ENCODE measurements around the gene ALDH3B2. TPM values are rescaled to one million over a fixed set of nuclear protein-coding genes. Genes with fewer than 3 reads are reported as not detected.

ALDH3B2 gene
- total RNA-seq, 1 donor from 2014 or later, result 3.3 TPM

- DNase-seq, result peak; percentile 80
Measured at GRCh38 chr11:67613960-67614715, 60.3 kb downstream of the ALDH3B2 start.

GRCh38 chr11:67613313-67613959 is 61.0 kb downstream of the ALDH3B2 start:
- DNase-seq, result no peak

- DNase-seq, result no peak
Measured at GRCh38 chr11:67612751-67613150, 61.7 kb downstream of the ALDH3B2 start.

Small RNA genes within 50 kb of the gene (small RNA-seq; reads per million reads assigned to genes)
- not detected for gene RPL37P2 (ENCODE audit: low replicate concordance)

Other genes starting within 250 kb of the ALDH3B2 start
- 65.2 TPM for gene RPS6KB2, start 246.1 kb downstream of the ALDH3B2 start, total RNA-seq
- gene PTPRCAP, start 236.9 kb downstream of the ALDH3B2 start, total RNA-seq, result 1.2 TPM
- 45.0 TPM for gene CORO1B, start 231.1 kb downstream of the ALDH3B2 start, total RNA-seq
- gene GPR152, start 221.9 kb downstream of the ALDH3B2 start, total RNA-seq, result not detected
- 1.1 TPM for gene CABP4, start 219.3 kb downstream of the ALDH3B2 start, total RNA-seq
- 83.5 TPM for gene TMEM134, start 205.4 kb downstream of the ALDH3B2 start, total RNA-seq
- gene AIP, start 191.6 kb downstream of the ALDH3B2 start, total RNA-seq, result 42.2 TPM
- 17.1 TPM for gene PITPNM1, start 169.3 kb downstream of the ALDH3B2 start, total RNA-seq
- 10.3 TPM for gene CDK2AP2, start 166.5 kb downstream of the ALDH3B2 start, total RNA-seq
- gene CABP2, start 151.2 kb downstream of the ALDH3B2 start, total RNA-seq, result not detected
- 431 TPM for gene GSTP1, start 90.8 kb downstream of the ALDH3B2 start, total RNA-seq
- gene NDUFV1, start 67.7 kb downstream of the ALDH3B2 start, total RNA-seq, result 273 TPM
- gene NUDT8, start 44.7 kb downstream of the ALDH3B2 start, total RNA-seq, result 4.9 TPM
- not detected for gene TBX10, start 34.9 kb downstream of the ALDH3B2 start, total RNA-seq
- gene ACY3, start 23.9 kb downstream of the ALDH3B2 start, total RNA-seq, result not detected

Measured in tongue (tissue), 3 donors.